ENCODE measurements around the gene CPA5. TPM values are rescaled to one million over a fixed set of nuclear protein-coding genes. Genes with fewer than 3 reads are reported as not detected.

Gene CPA5
- polyA plus RNA-seq, 3 donors: not detected

- Histone ChIP-seq H3K9me3 (replicated peaks in 1 of 2; ENCODE audit: control insufficient read depth in 1 of 2, insufficient read depth in 1 of 2, low read length in 2 of 2) (no peaks in the 10 kb centered on the region), H3K27ac (ENCODE audit: low read depth in 1 of 2, low read length in 2 of 2) (no peak overlapping the region), H3K9ac (ENCODE audit: insufficient read depth, low read length, poor library complexity, severe bottlenecking) (no peak overlapping the region), H3K27me3 (ENCODE audit: control insufficient read depth in 2 of 2, insufficient read depth in 2 of 2, low read length in 2 of 2) (no peaks in the 10 kb centered on the region), H2AFZ (ENCODE audit: insufficient read depth, low read depth, low read length, poor library complexity, severe bottlenecking) (no peak overlapping the region), H3K4me2 (replicated peaks; ENCODE audit: extremely low read depth, low read length, poor library complexity, severe bottlenecking) (no peak overlapping the region), H3K4me1 (ENCODE audit: control insufficient read depth in 1 of 2, insufficient read depth in 2 of 2, low read length in 2 of 2) (no peaks in the 10 kb centered on the region), H3K79me2 (ENCODE audit: insufficient read depth, low read length) (no peaks in the 10 kb centered on the region), H4K20me1 (ENCODE audit: insufficient read depth, low read length) (no peaks in the 10 kb centered on the region), H3K36me3 (replicated peaks in 1 of 2; ENCODE audit: control insufficient read depth in 1 of 2, insufficient read depth in 2 of 2, low read length in 2 of 2) (no peaks in the 10 kb centered on the region), H3K4me3 (replicated peaks in 1 of 3; ENCODE audit: low read depth in 2 of 3, low read length in 3 of 3) (no peak overlapping the region)
- TF ChIP-seq CTCF (IDR thresholded peaks at IDR 0.05): no peak
- Mint-ChIP-seq H3K27me3 (ENCODE audit: low read depth in 3 of 3) (peaks cover 0 to 3% (median 2%) of the 10 kb centered on the region in 3 donors), H3K4me3 (no peak overlapping the region), H3K9me3 (peaks cover 0 to 1% (median 0%) of the 10 kb centered on the region in 7 donors), H3K4me1 (peaks cover 2% of the 10 kb centered on the region), H3K36me3 (no peaks in the 10 kb centered on the region), H3K27ac (no peak overlapping the region)
- no peak for DNase-seq
- intact Hi-C loops (cut with micrococcal nuclease): no loop called here
- WGBS (ENCODE audit: insufficient coverage): 92% methylated on average over 9 of the region's 20 CpGs
Measured at GRCh38 chr7:130297628-130298543, 46.7 kb upstream of the CPA5 start.

GRCh38 chr7:130298544-130299326 is 45.9 kb upstream of the CPA5 start:
- peaks cover under 1% of the 10 kb centered on the region for H3K4me1 Mint-ChIP-seq
- DNase-seq: no peak
- no peak overlapping the region for H3K4me3 ChIP-seq (replicated peaks in 1 of 3; ENCODE audit: low read depth in 2 of 3, low read length in 3 of 3)
- H4K20me1 ChIP-seq (ENCODE audit: insufficient read depth, low read length): no peaks in the 10 kb centered on the region
- H3K27me3 Mint-ChIP-seq (ENCODE audit: low read depth in 3 of 3): peaks cover 0 to 2% (median 2%) of the 10 kb centered on the region in 3 donors
- H2AFZ ChIP-seq (ENCODE audit: insufficient read depth, low read depth, low read length, poor library complexity, severe bottlenecking): no peak overlapping the region
- WGBS (ENCODE audit: insufficient coverage): 93% methylated on average over 3 of the region's 5 CpGs
- no peaks in the 10 kb centered on the region for H3K27me3 ChIP-seq (ENCODE audit: control insufficient read depth in 2 of 2, insufficient read depth in 2 of 2, low read length in 2 of 2)
- H3K9ac ChIP-seq (ENCODE audit: insufficient read depth, low read length, poor library complexity, severe bottlenecking): no peak overlapping the region
- no peaks in the 10 kb centered on the region for H3K9me3 ChIP-seq (replicated peaks in 1 of 2; ENCODE audit: control insufficient read depth in 1 of 2, insufficient read depth in 1 of 2, low read length in 2 of 2)
- no peaks in the 10 kb centered on the region for H3K36me3 ChIP-seq (replicated peaks in 1 of 2; ENCODE audit: control insufficient read depth in 1 of 2, insufficient read depth in 2 of 2, low read length in 2 of 2)
- no peaks in the 10 kb centered on the region for H3K36me3 Mint-ChIP-seq
- H3K27ac Mint-ChIP-seq: no peak overlapping the region
- H3K9me3 Mint-ChIP-seq: peaks cover 0 to 1% (median 0%) of the 10 kb centered on the region in 7 donors
- no peak for TF ChIP-seq CTCF (IDR thresholded peaks at IDR 0.05)
- intact Hi-C loops (cut with micrococcal nuclease): no loop called here
- no peak overlapping the region for H3K4me3 Mint-ChIP-seq
- no peak overlapping the region for H3K4me2 ChIP-seq (replicated peaks; ENCODE audit: extremely low read depth, low read length, poor library complexity, severe bottlenecking)
- H3K4me1 ChIP-seq (ENCODE audit: control insufficient read depth in 1 of 2, insufficient read depth in 2 of 2, low read length in 2 of 2): no peaks in the 10 kb centered on the region
- no peaks in the 10 kb centered on the region for H3K79me2 ChIP-seq (ENCODE audit: insufficient read depth, low read length)
- H3K27ac ChIP-seq (ENCODE audit: low read depth in 1 of 2, low read length in 2 of 2): no peak overlapping the region
